Type B pancreatic cell (in vitro differentiated cells): ENCODE results near the gene ZSCAN29. TPM values are rescaled to one million over a fixed set of nuclear protein-coding genes. Genes with fewer than 3 reads are reported as not detected.

ENCODE experiments used
- DNase-seq: peaks from one replicate; pipeline ENCODE4 v3.0.0; 2021; ENCODE audit warnings: mixed read lengths; ENCODE audit not compliant: unreplicated experiment; ENCODE audit errors: extremely low spot score
- H3K27ac Mint-ChIP-seq: 2 replicates; pipeline ENCODE4 v1.8.0; 2021; ENCODE audit warnings: mild to moderate bottlenecking, mixed read lengths
- H3K27me3 Mint-ChIP-seq: 2 replicates; pipeline ENCODE4 v1.8.0; 2021; ENCODE audit warnings: mixed read lengths
- H3K36me3 Mint-ChIP-seq: 2 replicates; pipeline ENCODE4 v1.8.0; 2021; ENCODE audit warnings: mixed read lengths
- H3K4me1 Mint-ChIP-seq: one replicate; pipeline ENCODE4 v1.8.0; 2021; ENCODE audit warnings: mixed read lengths; ENCODE audit not compliant: unreplicated experiment
- H3K4me3 Mint-ChIP-seq: 2 replicates; pipeline ENCODE4 v1.8.0; 2021; ENCODE audit warnings: mild to moderate bottlenecking, mixed read lengths
- H3K9me3 Mint-ChIP-seq: 2 replicates; pipeline ENCODE4 v1.8.0; 2021; ENCODE audit warnings: mixed read lengths
- total RNA-seq: library from RNA; stranded (reverse); gene quantifications from 2 replicates; pipeline ENCODE4 v1.2.1, GENCODE V29; 2021; ENCODE audit warnings: low replicate concordance
- TF ChIP-seq, protein P1 (sequence below): fragments of 200-600 bp; sonication (generic); conservative IDR thresholded peaks from 2 replicates; pipeline ENCODE4 v1.5.0; 2021; ENCODE audit warnings: antibody characterized with exemption, mild to moderate bottlenecking

ZSCAN29 gene
- total RNA-seq, 1 donor from 2014 or later: 45.6 TPM

GRCh38 chr15:43318990-43319771 is 51.7 kb downstream of the ZSCAN29 start:
- Mint-ChIP-seq H3K36me3 (no peaks in the 10 kb centered on the region), H3K9me3 (no peaks in the 10 kb centered on the region), H3K4me3 (no peak overlapping the region), H3K4me1 (no peaks in the 10 kb centered on the region), H3K27me3 (peaks cover 54% of the 10 kb centered on the region), H3K27ac (no peak overlapping the region)
- DNase-seq: no peak
- TF ChIP-seq, protein P1, sequence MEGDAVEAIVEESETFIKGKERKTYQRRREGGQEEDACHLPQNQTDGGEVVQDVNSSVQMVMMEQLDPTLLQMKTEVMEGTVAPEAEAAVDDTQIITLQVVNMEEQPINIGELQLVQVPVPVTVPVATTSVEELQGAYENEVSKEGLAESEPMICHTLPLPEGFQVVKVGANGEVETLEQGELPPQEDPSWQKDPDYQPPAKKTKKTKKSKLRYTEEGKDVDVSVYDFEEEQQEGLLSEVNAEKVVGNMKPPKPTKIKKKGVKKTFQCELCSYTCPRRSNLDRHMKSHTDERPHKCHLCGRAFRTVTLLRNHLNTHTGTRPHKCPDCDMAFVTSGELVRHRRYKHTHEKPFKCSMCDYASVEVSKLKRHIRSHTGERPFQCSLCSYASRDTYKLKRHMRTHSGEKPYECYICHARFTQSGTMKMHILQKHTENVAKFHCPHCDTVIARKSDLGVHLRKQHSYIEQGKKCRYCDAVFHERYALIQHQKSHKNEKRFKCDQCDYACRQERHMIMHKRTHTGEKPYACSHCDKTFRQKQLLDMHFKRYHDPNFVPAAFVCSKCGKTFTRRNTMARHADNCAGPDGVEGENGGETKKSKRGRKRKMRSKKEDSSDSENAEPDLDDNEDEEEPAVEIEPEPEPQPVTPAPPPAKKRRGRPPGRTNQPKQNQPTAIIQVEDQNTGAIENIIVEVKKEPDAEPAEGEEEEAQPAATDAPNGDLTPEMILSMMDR: no peak

- H3K36me3 Mint-ChIP-seq: no peaks in the 10 kb centered on the region
- no peaks in the 10 kb centered on the region for H3K9me3 Mint-ChIP-seq
- TF ChIP-seq, protein P1: no peak
- peaks cover 59% of the 10 kb centered on the region for H3K27me3 Mint-ChIP-seq
- no peak overlapping the region for H3K27ac Mint-ChIP-seq
- H3K4me1 Mint-ChIP-seq: no peaks in the 10 kb centered on the region
- no peak overlapping the region for H3K4me3 Mint-ChIP-seq
- no peak for DNase-seq
Measured at GRCh38 chr15:43317566-43318184, 53.2 kb downstream of the ZSCAN29 start.

- TF ChIP-seq, protein P1: no peak
- peaks cover 61% of the 10 kb centered on the region for H3K27me3 Mint-ChIP-seq
- no peak for DNase-seq
- H3K27ac Mint-ChIP-seq: no peak overlapping the region
- no peak overlapping the region for H3K4me3 Mint-ChIP-seq
- H3K36me3 Mint-ChIP-seq: no peaks in the 10 kb centered on the region
- H3K4me1 Mint-ChIP-seq: no peaks in the 10 kb centered on the region
- H3K9me3 Mint-ChIP-seq: no peaks in the 10 kb centered on the region
Measured at GRCh38 chr15:43316971-43317346, 53.9 kb downstream of the ZSCAN29 start.

DNA sequence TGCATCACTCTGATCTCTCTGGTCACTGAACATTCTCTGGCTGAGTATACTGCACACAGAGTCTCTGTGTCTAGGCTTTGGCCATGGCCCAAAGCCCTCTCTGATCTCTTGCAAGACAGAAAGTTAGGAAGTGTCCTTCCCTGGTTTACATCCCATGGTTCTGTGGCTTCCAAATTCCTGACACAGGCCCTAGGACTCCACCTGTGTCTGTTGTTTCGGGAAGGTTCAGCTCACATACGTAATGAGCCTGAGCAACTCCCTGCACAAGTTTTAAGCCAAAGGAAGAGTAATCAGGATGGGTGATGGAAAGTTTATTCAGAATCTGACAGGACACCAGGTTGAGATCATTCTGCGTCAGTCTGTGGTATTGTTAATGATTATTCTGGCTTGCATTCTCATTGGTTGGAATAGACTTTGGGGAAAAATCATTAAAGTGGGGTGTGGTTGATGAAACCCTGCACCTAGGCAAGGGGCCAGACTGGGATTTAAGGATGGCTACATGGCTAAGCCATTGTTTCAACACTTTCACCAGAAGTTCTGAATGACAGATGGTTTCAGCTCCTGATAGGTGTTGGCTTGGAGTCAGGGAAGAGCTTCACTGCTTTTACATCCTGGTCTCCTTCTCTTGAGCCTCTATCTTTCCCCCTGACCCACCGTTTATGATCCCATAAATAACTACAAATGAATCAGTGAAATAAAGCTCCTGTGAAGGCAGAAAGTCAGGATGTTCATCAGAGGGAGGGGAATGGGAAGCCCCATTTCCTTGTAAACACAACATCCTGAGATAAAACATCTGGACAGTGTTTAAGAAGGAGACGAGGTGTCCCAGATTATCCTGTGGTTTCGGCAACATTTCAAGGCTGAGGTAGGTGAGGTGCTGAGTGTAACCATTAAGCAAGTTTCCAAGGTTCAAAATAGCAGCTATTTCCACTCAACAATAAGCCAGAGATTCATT is 54.5 kb downstream of the ZSCAN29 start:
- no peaks in the 10 kb centered on the region for H3K36me3 Mint-ChIP-seq
- H3K4me3 Mint-ChIP-seq: no peak overlapping the region
- peaks cover 61% of the 10 kb centered on the region for H3K27me3 Mint-ChIP-seq
- no peaks in the 10 kb centered on the region for H3K9me3 Mint-ChIP-seq
- TF ChIP-seq, protein P1: no peak
- no peaks in the 10 kb centered on the region for H3K4me1 Mint-ChIP-seq
- H3K27ac Mint-ChIP-seq: no peak overlapping the region
- DNase-seq: no peak

- Mint-ChIP-seq H3K4me1 (no peaks in the 10 kb centered on the region), H3K36me3 (no peaks in the 10 kb centered on the region), H3K27me3 (peaks cover 57% of the 10 kb centered on the region), H3K4me3 (no peak overlapping the region), H3K27ac (no peak overlapping the region), H3K9me3 (no peaks in the 10 kb centered on the region)
- TF ChIP-seq, protein P1: no peak
- DNase-seq: no peak
Measured at GRCh38 chr15:43314171-43314570, 56.7 kb downstream of the ZSCAN29 start.
